Activated naive CD8-positive, alpha-beta T cell (primary cell): ENCODE measurements around the gene KIRREL3.

Source experiments
- H3K27ac Mint-ChIP-seq: one replicate; pipeline ENCODE4 v1.8.0; 2021; ENCODE audit warnings: mixed read lengths
- H3K27me3 Mint-ChIP-seq: one replicate; pipeline ENCODE4 v1.8.0; 2021; ENCODE audit warnings: mixed read lengths
- H3K36me3 Mint-ChIP-seq: one replicate; pipeline ENCODE4 v1.8.0; 2021; ENCODE audit warnings: mixed read lengths
- H3K4me1 Mint-ChIP-seq: one replicate; pipeline ENCODE4 v1.8.0; 2021; ENCODE audit warnings: low read depth, mixed read lengths
- H3K4me3 Mint-ChIP-seq: one replicate; pipeline ENCODE4 v1.8.0; 2021; ENCODE audit warnings: mild to moderate bottlenecking, mixed read lengths
- H3K9me3 Mint-ChIP-seq: one replicate; pipeline ENCODE4 v1.8.0; 2021; ENCODE audit warnings: low read depth, mixed read lengths

The KIRREL3 gene

GRCh38 chr11:126701520-126701897, 299.1 kb downstream of the KIRREL3 start:
- Mint-ChIP-seq H3K9me3 (no peaks in the 10 kb centered on the region), H3K36me3 (no peaks in the 10 kb centered on the region)

DNA sequence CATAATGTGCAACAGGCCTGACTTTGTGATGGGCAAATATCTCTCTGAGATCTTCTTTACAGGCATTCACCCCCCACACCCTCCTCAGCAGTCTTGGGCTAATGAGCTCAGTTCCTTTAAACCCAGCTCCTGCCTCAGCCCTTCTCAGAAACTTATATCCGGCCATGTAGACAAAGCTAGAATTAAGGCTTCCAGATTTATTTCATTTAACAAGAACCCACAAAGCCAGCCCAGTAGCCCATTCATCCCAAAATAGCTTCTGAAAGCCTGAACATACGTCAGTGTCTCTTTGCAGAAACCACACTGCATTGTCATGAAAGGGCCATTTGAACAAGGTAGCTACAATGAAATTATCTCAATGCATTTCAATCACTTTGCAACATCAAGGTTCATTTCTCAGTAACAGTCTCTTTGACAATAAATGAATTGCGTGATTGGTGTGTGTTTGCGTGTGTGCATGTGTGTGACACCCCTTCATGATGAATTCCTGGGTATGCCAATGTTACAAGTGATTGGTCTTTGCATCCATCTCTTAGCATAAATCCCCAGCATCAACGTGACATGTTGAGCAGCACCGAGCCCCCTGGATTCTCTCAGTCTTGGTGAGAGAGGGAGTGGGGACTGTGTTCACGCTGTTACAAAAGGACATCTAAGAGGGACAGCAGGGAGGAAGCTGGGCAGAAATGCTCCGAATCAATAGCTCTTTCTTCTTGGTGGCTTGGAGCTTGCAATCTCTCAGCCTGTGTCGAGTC, 299.6 kb downstream of the KIRREL3 start:
- Mint-ChIP-seq H3K27ac (no peak overlapping the region), H3K27me3 (no peaks in the 10 kb centered on the region), H3K4me3 (no peak overlapping the region), H3K4me1 (no peaks in the 10 kb centered on the region), H3K36me3 (no peaks in the 10 kb centered on the region), H3K9me3 (no peaks in the 10 kb centered on the region)

More at GRCh38 chr11:126701520-126701897, 299.1 kb downstream of the KIRREL3 start:
- Mint-ChIP-seq H3K27ac (no peak overlapping the region), H3K27me3 (no peaks in the 10 kb centered on the region), H3K4me3 (no peak overlapping the region), H3K4me1 (no peaks in the 10 kb centered on the region)

- H3K4me3 Mint-ChIP-seq, result no peak overlapping the region
- no peaks in the 10 kb centered on the region for H3K4me1 Mint-ChIP-seq
- H3K9me3 Mint-ChIP-seq, result no peaks in the 10 kb centered on the region
- H3K27ac Mint-ChIP-seq, result no peak overlapping the region
- H3K27me3 Mint-ChIP-seq, result no peaks in the 10 kb centered on the region
- H3K36me3 Mint-ChIP-seq, result no peaks in the 10 kb centered on the region
Observed at GRCh38 chr11:126698576-126698975, 302.0 kb downstream of the KIRREL3 start.

DNA sequence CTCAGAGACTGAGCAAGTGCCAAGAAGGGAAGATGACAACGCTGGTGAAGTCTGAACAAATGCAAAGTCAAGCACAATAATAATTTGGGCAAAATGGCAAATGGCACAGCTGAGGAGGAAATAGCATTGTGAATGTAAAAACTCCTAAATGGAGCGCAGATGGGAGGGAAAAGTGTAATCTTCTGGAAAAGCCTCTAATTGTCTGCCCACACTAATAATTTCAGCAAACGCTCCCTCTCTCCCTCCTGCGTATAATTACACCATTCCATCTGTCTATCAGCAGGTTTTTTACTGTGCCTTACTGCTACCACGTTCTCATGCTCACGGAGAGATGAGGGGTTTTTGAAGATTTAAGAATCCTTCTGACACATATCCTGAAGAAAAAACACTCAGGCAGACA, 302.6 kb downstream of the KIRREL3 start:
- Mint-ChIP-seq H3K36me3 (no peaks in the 10 kb centered on the region), H3K4me1 (no peaks in the 10 kb centered on the region), H3K4me3 (no peak overlapping the region), H3K27ac (no peak overlapping the region), H3K9me3 (no peaks in the 10 kb centered on the region), H3K27me3 (peaks cover 2% of the 10 kb centered on the region)

- Mint-ChIP-seq H3K4me1 (no peaks in the 10 kb centered on the region), H3K36me3 (no peaks in the 10 kb centered on the region), H3K27ac (no peak overlapping the region), H3K9me3 (no peaks in the 10 kb centered on the region), H3K27me3 (peaks cover 2% of the 10 kb centered on the region), H3K4me3 (no peak overlapping the region)
Observed at GRCh38 chr11:126696982-126697381, 303.6 kb downstream of the KIRREL3 start.

- Mint-ChIP-seq H3K36me3 (no peaks in the 10 kb centered on the region), H3K4me3 (no peak overlapping the region)
Observed at GRCh38 chr11:126695293-126695692, 305.3 kb downstream of the KIRREL3 start.

GRCh38 chr11:126694065-126694625, 306.4 kb downstream of the KIRREL3 start:
- H3K4me1 Mint-ChIP-seq, result no peaks in the 10 kb centered on the region
- H3K36me3 Mint-ChIP-seq, result no peaks in the 10 kb centered on the region
- no peaks in the 10 kb centered on the region for H3K9me3 Mint-ChIP-seq
- peaks cover 4% of the 10 kb centered on the region for H3K27me3 Mint-ChIP-seq
- no peak overlapping the region for H3K4me3 Mint-ChIP-seq
- H3K27ac Mint-ChIP-seq, result no peak overlapping the region

More at GRCh38 chr11:126695293-126695692, 305.3 kb downstream of the KIRREL3 start:
- Mint-ChIP-seq H3K4me1 (no peaks in the 10 kb centered on the region), H3K27ac (no peak overlapping the region), H3K9me3 (no peaks in the 10 kb centered on the region), H3K27me3 (peaks cover 4% of the 10 kb centered on the region)

DNA sequence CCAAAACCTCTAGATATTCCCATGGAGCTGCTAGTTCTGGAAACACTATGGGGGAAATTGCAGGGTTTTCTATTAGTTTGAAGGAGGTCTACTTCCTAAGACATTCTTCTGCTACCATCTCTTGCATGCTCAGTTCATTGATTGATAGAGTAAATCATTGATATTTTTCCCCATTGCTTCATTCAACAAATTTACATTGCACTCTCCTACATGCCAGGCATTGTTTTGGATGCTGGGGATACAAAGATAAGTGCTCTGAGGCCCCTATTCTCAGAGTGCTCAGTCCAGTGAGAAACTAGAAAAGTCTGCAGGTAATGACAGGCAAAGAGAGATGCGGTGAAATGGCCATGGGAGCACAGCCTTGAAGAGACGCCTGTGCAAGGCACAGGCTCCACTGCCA, 313.1 kb downstream of the KIRREL3 start:
- H3K36me3 Mint-ChIP-seq, result no peaks in the 10 kb centered on the region
- no peaks in the 10 kb centered on the region for H3K9me3 Mint-ChIP-seq
- no peak overlapping the region for H3K27ac Mint-ChIP-seq
- H3K4me3 Mint-ChIP-seq, result no peak overlapping the region
- H3K4me1 Mint-ChIP-seq, result no peaks in the 10 kb centered on the region
- H3K27me3 Mint-ChIP-seq, result peaks cover 1% of the 10 kb centered on the region

DNA sequence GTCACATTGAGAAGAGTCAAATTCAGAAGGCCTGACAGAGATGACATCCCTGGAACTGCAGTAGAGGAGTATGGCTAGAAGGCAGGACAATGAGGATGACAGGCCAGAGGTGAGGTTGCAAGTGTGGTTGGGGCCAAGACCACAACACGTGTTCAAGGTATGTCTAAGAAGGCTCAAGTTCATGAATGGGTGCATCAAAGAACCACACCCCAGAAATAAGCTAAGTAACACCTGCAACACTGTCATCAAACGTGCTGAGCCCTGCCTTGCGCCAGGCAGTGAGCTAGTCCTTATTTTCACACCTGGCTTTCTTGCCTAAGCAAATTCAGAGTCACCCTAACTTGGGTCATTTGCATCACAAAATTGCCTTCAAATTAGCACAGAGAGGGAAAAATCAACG, 313.6 kb downstream of the KIRREL3 start:
- Mint-ChIP-seq H3K27me3 (peaks cover 1% of the 10 kb centered on the region), H3K9me3 (no peaks in the 10 kb centered on the region), H3K36me3 (no peaks in the 10 kb centered on the region), H3K27ac (no peak overlapping the region), H3K4me1 (no peaks in the 10 kb centered on the region), H3K4me3 (no peak overlapping the region)

DNA sequence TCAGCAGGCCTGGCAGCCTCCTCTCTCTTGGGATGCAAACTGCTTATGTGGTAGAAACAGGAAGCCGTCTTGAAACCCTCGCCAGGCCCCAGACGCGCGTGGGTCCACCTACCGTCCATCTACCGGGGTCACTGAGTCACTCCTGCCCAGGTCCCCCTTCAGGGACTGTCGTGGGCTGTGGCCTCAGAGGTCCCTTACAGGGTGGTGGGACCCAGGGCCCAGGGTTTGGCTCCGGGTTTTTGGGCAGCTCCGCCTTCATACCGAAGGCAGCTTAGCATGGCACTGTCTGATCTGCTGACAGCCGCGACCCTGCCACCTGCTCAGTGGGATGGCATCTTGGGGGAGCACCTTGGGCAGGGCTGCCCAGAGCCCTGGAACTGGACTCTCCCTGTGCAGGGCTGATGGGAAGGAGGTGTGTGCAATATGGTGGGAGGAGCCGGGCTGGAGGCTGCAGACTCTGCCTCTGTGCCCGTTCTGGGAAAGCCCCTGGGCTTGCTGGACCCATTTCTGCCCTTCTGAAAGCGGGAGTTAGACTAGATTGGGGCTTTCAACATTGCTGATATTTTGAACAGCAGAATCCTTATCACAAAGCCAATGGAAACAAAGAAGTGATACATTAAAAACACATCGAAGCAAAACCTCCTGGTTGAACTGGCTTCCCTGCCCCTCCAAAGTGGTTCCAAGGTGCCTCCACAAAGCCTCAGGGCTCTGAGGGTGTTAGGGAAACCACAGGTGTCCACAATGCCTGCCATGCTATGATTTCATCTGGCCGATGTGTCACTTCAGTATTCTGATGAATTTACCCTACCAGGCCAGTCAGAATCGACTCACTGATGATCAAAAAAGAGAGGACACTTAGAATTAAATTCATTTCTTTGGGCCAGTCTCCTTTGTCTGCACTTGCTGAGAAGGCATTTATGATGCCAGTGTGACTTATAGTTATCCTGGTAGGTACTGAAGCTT, 316.5 kb downstream of the KIRREL3 start:
- Mint-ChIP-seq H3K4me3 (no peak overlapping the region), H3K27me3 (no peaks in the 10 kb centered on the region), H3K27ac (no peak overlapping the region), H3K4me1 (no peaks in the 10 kb centered on the region), H3K9me3 (no peaks in the 10 kb centered on the region), H3K36me3 (no peaks in the 10 kb centered on the region)

GRCh38 chr11:126682590-126682989, 318.0 kb downstream of the KIRREL3 start:
- Mint-ChIP-seq H3K27me3 (peaks cover 3% of the 10 kb centered on the region), H3K4me3 (no peak overlapping the region), H3K27ac (no peak overlapping the region), H3K9me3 (no peaks in the 10 kb centered on the region), H3K36me3 (no peaks in the 10 kb centered on the region), H3K4me1 (no peaks in the 10 kb centered on the region)

DNA sequence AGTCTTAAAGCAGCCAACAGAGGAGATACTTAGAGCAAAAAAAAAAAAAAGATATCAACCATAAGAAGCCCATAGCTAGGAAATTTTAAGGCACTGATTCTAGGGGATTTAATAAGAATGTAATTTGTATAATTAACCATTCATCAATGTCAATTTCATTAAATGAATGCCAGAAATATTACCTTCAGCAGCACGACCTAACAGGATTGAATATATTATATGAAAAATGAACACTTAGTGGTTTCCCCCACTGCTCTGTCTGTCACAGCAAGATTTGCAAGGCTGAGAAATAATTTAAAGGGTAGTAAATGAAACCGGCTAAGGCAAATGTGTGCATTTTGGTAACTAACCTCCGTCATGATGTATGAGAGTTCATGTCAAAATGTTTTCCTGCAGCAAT, 319.9 kb downstream of the KIRREL3 start:
- Mint-ChIP-seq H3K27me3 (peaks cover 3% of the 10 kb centered on the region), H3K4me1 (no peaks in the 10 kb centered on the region), H3K4me3 (no peak overlapping the region), H3K36me3 (no peaks in the 10 kb centered on the region), H3K9me3 (no peaks in the 10 kb centered on the region), H3K27ac (no peak overlapping the region)

DNA sequence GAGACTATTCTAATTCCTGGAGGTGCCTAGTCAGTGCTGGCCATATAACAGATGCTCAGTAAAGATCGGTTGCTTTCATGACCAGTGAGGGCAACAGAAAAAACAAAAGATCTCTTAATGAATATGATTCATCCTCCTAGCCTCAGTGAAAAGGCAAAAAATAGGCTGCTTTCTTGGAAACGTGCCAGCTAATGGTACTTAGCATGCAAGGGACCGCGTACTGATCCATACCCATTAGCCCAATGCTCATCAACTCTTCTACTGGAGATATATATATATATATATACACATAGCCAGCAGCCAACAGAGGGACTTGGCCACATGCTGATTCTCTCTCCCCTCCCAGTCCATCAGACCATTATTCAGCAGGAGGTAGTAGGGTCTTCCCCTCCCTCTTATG, 320.4 kb downstream of the KIRREL3 start:
- Mint-ChIP-seq H3K4me1 (no peaks in the 10 kb centered on the region), H3K27ac (no peak overlapping the region), H3K36me3 (no peaks in the 10 kb centered on the region), H3K4me3 (no peak overlapping the region), H3K27me3 (peaks cover 3% of the 10 kb centered on the region), H3K9me3 (no peaks in the 10 kb centered on the region)

DNA sequence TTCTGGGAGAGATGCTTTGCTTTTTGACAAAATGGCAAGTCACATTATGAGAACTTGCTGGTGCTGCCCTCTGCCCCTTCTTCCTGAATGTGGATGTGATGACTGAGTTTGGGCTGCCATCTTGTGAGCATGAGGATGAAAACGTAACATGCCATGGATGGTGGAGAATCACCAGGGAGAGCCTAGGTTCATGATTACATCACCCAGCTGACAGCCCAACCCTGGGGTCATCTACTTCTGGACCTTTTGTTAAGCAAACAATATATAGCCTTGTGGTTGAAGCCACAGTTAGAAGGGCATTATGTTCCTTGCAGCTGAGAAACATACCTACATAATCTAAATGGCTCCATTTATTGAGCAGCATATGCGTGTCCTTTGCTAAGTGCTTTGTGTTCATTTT, 321.5 kb downstream of the KIRREL3 start:
- Mint-ChIP-seq H3K27me3 (peaks cover 3% of the 10 kb centered on the region), H3K9me3 (no peaks in the 10 kb centered on the region), H3K36me3 (no peaks in the 10 kb centered on the region)

DNA sequence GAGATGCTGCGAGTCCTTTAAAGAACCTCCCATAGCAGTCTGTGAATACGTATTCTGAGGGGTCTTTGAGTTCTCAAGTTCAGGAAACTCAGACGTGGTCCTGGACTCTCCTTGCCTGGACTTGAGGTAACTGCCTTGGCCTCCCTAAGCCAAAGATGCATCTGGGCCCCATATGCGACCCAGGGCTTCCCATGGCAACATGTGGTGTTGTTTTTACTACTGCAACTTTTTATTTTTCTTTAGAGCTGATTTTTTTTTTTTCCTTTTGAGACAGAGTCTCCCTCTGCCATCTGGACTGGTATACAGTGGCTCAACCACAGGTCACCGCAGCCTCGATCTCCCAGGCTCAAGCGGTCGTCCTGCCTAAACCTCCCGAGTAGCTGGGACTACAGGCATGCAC, 324.0 kb downstream of the KIRREL3 start:
- H3K4me1 Mint-ChIP-seq, result no peaks in the 10 kb centered on the region
- no peak overlapping the region for H3K4me3 Mint-ChIP-seq
- peaks cover 3% of the 10 kb centered on the region for H3K27me3 Mint-ChIP-seq
- no peaks in the 10 kb centered on the region for H3K9me3 Mint-ChIP-seq
- no peaks in the 10 kb centered on the region for H3K36me3 Mint-ChIP-seq
- no peak overlapping the region for H3K27ac Mint-ChIP-seq

More for the DNA sequence above, 321.5 kb downstream of the KIRREL3 start:
- no peaks in the 10 kb centered on the region for H3K4me1 Mint-ChIP-seq
- H3K4me3 Mint-ChIP-seq, result no peak overlapping the region
- H3K27ac Mint-ChIP-seq, result no peak overlapping the region
